ENCODE data around the gene VSTM2L.

VSTM2L gene

DNA sequence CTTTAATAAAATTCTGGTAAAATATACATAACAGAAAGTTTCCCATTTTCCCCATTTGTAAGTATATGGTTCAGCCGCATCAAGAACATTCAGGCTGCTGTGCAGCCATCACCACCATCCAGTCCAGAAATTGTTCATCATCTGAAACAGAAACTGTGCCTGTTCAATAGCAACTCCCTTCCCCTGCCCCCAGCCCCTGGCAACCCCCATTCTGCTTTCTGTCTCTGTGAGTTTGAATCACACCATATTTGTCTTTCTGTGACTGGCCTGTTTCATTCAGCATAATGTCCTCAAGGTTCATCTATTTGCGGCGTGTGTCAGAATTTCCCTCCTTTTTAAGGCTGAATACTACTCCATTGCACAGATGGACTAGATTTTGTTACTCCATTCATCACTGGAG, 19.1 kb downstream of the VSTM2L start:
- no peaks in the 10 kb centered on the region for H3K36me3 ChIP-seq (ENCODE audit: insufficient read depth, low read length)
- H2AFZ ChIP-seq (ENCODE audit: low read depth, low read length), result no peak overlapping the region
- no peaks in the 10 kb centered on the region for H3K9me3 ChIP-seq (ENCODE audit: low read length)
- H3K27me3 ChIP-seq (ENCODE audit: insufficient read depth, low read length), result no peaks in the 10 kb centered on the region
- no peak overlapping the region for H3K4me3 ChIP-seq (ENCODE audit: low read length)
- no peaks in the 10 kb centered on the region for H3K4me1 ChIP-seq (ENCODE audit: insufficient read depth, low read length)

GRCh38 chr20:37925265-37926165, 22.6 kb downstream of the VSTM2L start:
- H3K4me3 ChIP-seq (ENCODE audit: low read length), result no peak overlapping the region
- H3K27me3 ChIP-seq (ENCODE audit: insufficient read depth, low read length), result no peaks in the 10 kb centered on the region
- no peak overlapping the region for H2AFZ ChIP-seq (ENCODE audit: low read depth, low read length)
- no peaks in the 10 kb centered on the region for H3K4me1 ChIP-seq (ENCODE audit: insufficient read depth, low read length)
- no peaks in the 10 kb centered on the region for H3K36me3 ChIP-seq (ENCODE audit: insufficient read depth, low read length)
- no peaks in the 10 kb centered on the region for H3K9me3 ChIP-seq (ENCODE audit: low read length)

- no peaks in the 10 kb centered on the region for H3K36me3 ChIP-seq (ENCODE audit: insufficient read depth, low read length)
- H3K27me3 ChIP-seq (ENCODE audit: insufficient read depth, low read length), result no peaks in the 10 kb centered on the region
- H3K4me1 ChIP-seq (ENCODE audit: insufficient read depth, low read length), result no peaks in the 10 kb centered on the region
- no peaks in the 10 kb centered on the region for H3K9me3 ChIP-seq (ENCODE audit: low read length)
- H2AFZ ChIP-seq (ENCODE audit: low read depth, low read length), result no peak overlapping the region
- H3K4me3 ChIP-seq (ENCODE audit: low read length), result no peak overlapping the region
These were observed 23.7 kb downstream of the VSTM2L start for GRCh38 chr20:37926612-37927011.

GRCh38 chr20:37927410-37928095, 24.6 kb downstream of the VSTM2L start:
- H2AFZ ChIP-seq (ENCODE audit: low read depth, low read length), result no peak overlapping the region
- no peak overlapping the region for H3K4me3 ChIP-seq (ENCODE audit: low read length)
- no peaks in the 10 kb centered on the region for H3K9me3 ChIP-seq (ENCODE audit: low read length)
- H3K4me1 ChIP-seq (ENCODE audit: insufficient read depth, low read length), result no peaks in the 10 kb centered on the region
- H3K27me3 ChIP-seq (ENCODE audit: insufficient read depth, low read length), result no peaks in the 10 kb centered on the region
- no peaks in the 10 kb centered on the region for H3K36me3 ChIP-seq (ENCODE audit: insufficient read depth, low read length)

DNA sequence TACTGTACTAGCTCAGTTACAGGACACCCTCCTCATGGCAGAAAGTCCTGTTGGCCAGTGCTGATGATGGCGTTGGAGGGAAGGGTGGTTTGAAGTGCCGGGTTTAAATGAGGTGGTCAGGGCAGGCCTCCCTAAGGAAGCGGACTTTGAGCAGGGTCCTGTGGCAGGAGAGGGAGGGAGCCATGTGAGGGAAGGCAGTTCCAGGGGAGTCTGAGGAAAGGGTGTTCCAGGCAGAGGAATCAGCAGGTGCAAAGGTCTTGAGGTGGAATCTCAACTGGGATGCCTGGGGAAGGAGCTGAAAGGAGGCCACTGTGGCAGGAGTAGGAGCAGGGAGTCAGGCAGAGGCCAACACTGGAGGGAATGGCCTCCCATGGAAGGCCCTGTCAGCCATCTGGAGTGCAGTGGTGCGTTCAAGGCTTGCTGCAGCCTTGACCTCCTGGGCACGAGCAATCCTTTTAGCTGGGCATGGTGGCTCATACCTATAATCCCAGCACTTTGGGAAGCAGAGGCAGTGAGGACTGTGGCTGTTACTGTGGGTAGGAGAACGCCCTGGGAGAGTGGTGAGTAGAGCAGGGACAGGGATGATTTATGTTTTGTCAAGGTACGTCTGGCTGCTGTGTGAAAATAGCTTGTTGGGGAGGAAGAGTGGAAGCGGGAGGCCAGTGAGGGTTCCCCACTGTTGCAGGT, 26.2 kb downstream of the VSTM2L start:
- Histone ChIP-seq H3K9me3 (ENCODE audit: low read length) (no peaks in the 10 kb centered on the region), H3K4me1 (ENCODE audit: insufficient read depth, low read length) (no peaks in the 10 kb centered on the region), H3K27me3 (ENCODE audit: insufficient read depth, low read length) (no peaks in the 10 kb centered on the region), H2AFZ (ENCODE audit: low read depth, low read length) (no peak overlapping the region), H3K36me3 (ENCODE audit: insufficient read depth, low read length) (no peaks in the 10 kb centered on the region), H3K4me3 (ENCODE audit: low read length) (no peak overlapping the region)

GRCh38 chr20:37929683-37930014, 26.7 kb downstream of the VSTM2L start:
- Histone ChIP-seq H3K4me1 (ENCODE audit: insufficient read depth, low read length) (no peaks in the 10 kb centered on the region), H2AFZ (ENCODE audit: low read depth, low read length) (no peak overlapping the region), H3K36me3 (ENCODE audit: insufficient read depth, low read length) (no peaks in the 10 kb centered on the region), H3K4me3 (ENCODE audit: low read length) (no peak overlapping the region), H3K9me3 (ENCODE audit: low read length) (no peaks in the 10 kb centered on the region), H3K27me3 (ENCODE audit: insufficient read depth, low read length) (no peaks in the 10 kb centered on the region)

GRCh38 chr20:37931153-37931922, 28.4 kb downstream of the VSTM2L start:
- Histone ChIP-seq H3K9me3 (ENCODE audit: low read length) (no peaks in the 10 kb centered on the region), H3K4me1 (ENCODE audit: insufficient read depth, low read length) (no peaks in the 10 kb centered on the region), H2AFZ (ENCODE audit: low read depth, low read length) (no peak overlapping the region), H3K27me3 (ENCODE audit: insufficient read depth, low read length) (no peaks in the 10 kb centered on the region), H3K4me3 (ENCODE audit: low read length) (no peak overlapping the region), H3K36me3 (ENCODE audit: insufficient read depth, low read length) (no peaks in the 10 kb centered on the region)

- Histone ChIP-seq H3K4me3 (ENCODE audit: low read length) (no peak overlapping the region), H2AFZ (ENCODE audit: low read depth, low read length) (no peak overlapping the region), H3K36me3 (ENCODE audit: insufficient read depth, low read length) (no peaks in the 10 kb centered on the region), H3K9me3 (ENCODE audit: low read length) (no peaks in the 10 kb centered on the region), H3K4me1 (ENCODE audit: insufficient read depth, low read length) (no peaks in the 10 kb centered on the region), H3K27me3 (ENCODE audit: insufficient read depth, low read length) (no peaks in the 10 kb centered on the region)
These were observed 29.1 kb downstream of the VSTM2L start for GRCh38 chr20:37932074-37932473.

GRCh38 chr20:37932919-37933318, 30.0 kb downstream of the VSTM2L start:
- Histone ChIP-seq H2AFZ (ENCODE audit: low read depth, low read length) (no peak overlapping the region), H3K36me3 (ENCODE audit: insufficient read depth, low read length) (no peaks in the 10 kb centered on the region), H3K4me3 (ENCODE audit: low read length) (no peak overlapping the region), H3K4me1 (ENCODE audit: insufficient read depth, low read length) (no peaks in the 10 kb centered on the region), H3K27me3 (ENCODE audit: insufficient read depth, low read length) (no peaks in the 10 kb centered on the region), H3K9me3 (ENCODE audit: low read length) (no peaks in the 10 kb centered on the region)

- Histone ChIP-seq H3K4me3 (ENCODE audit: low read length) (no peak overlapping the region), H3K27me3 (ENCODE audit: insufficient read depth, low read length) (no peaks in the 10 kb centered on the region), H2AFZ (ENCODE audit: low read depth, low read length) (no peak overlapping the region), H3K4me1 (ENCODE audit: insufficient read depth, low read length) (no peaks in the 10 kb centered on the region), H3K9me3 (ENCODE audit: low read length) (no peaks in the 10 kb centered on the region), H3K36me3 (ENCODE audit: insufficient read depth, low read length) (no peaks in the 10 kb centered on the region)
These were observed 31.1 kb downstream of the VSTM2L start for GRCh38 chr20:37933786-37934633.

- Histone ChIP-seq H3K9me3 (ENCODE audit: low read length) (no peaks in the 10 kb centered on the region), H3K27me3 (ENCODE audit: insufficient read depth, low read length) (no peaks in the 10 kb centered on the region), H3K4me1 (ENCODE audit: insufficient read depth, low read length) (no peaks in the 10 kb centered on the region), H2AFZ (ENCODE audit: low read depth, low read length) (no peak overlapping the region), H3K36me3 (ENCODE audit: insufficient read depth, low read length) (no peaks in the 10 kb centered on the region), H3K4me3 (ENCODE audit: low read length) (no peak overlapping the region)
These were observed 31.9 kb downstream of the VSTM2L start for GRCh38 chr20:37934634-37935375.

DNA sequence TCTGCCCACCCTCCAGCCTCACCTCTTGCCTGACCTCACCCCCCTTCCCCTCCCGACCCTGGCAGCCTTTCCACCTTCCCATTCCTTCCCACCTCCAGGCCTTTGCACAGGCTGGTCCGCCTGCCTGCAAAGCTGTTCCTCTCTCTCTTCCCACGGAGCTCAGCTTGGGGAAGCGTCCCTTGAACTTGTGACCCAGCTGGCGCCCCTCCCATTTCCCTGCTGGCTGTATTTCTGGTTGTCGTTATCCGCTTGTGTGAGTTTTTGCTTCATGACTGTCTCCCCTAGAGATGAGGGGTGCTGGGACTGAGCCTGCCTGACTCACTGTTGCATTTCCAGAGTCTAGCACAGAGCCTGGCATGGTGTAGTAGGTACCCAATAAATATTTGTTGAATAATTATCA, 32.5 kb downstream of the VSTM2L start:
- Histone ChIP-seq H3K27me3 (ENCODE audit: insufficient read depth, low read length) (no peaks in the 10 kb centered on the region), H3K9me3 (ENCODE audit: low read length) (no peaks in the 10 kb centered on the region), H3K36me3 (ENCODE audit: insufficient read depth, low read length) (no peaks in the 10 kb centered on the region), H2AFZ (ENCODE audit: low read depth, low read length) (no peak overlapping the region), H3K4me1 (ENCODE audit: insufficient read depth, low read length) (no peaks in the 10 kb centered on the region), H3K4me3 (ENCODE audit: low read length) (no peak overlapping the region)
